NCI-H2196 treated with DMSO at 0.1 percent for 48 hours (cell line): ENCODE data around the gene CCDC33.

Experiments used
- DNase-seq: peaks from one replicate; lab custom pipeline; 2025; ENCODE audit not compliant: unreplicated experiment; lab: John Stamatoyannopoulos, UW

CCDC33 gene

DNA sequence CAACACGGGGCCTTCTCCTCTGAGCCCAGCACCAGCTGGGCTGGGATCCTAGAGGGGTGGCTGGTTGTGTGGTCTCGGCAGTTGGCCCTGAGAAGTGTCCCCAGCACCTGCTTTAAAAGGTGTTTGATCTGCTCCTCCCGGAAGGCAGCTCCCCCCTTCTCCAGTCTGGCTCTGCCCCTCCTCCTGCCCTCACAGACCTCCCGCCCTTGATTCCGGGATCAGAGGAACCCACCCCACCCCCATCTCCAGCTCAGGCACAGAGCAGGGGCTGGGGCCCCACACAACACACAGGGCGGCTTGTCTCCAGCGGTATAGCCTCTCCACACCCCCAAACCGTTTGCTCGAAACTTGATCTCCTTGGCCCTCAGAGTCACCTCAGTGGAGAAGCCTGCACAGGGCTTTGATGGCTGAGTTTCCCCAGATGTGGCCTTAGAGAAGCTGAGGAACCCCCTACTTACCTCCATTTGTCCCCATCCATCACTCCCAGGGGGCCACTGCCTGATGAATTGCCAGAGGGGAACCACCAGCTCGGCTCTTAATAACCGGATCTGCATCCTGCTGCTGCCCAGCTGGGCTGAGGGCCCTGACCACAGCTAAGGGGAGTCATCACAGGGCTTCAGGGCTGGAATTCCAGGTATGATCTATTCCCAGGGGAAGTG lies 27.1 kb upstream of the CCDC33 start:
- DNase-seq, result no peak

DNA sequence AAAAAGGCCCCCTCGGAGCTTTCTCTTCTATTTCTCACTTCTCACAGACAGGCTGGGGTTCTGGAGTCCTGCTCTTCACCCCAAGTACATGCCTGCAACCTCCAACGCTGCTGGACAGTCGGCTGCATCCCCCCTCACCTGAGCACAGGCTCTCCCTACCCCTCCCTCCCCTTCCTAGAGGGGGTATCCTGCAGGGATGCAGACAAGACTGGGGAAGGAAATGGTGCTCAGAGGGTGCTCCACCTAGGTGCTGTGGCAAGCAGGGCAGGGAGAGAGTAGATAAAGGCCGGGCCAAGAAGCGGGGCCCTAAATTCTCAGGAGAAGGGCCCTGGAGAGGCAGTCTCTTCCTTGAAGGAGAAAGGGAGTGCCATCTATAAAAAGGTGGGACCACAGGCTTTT lies 26.6 kb upstream of the CCDC33 start:
- DNase-seq, result no peak

DNA sequence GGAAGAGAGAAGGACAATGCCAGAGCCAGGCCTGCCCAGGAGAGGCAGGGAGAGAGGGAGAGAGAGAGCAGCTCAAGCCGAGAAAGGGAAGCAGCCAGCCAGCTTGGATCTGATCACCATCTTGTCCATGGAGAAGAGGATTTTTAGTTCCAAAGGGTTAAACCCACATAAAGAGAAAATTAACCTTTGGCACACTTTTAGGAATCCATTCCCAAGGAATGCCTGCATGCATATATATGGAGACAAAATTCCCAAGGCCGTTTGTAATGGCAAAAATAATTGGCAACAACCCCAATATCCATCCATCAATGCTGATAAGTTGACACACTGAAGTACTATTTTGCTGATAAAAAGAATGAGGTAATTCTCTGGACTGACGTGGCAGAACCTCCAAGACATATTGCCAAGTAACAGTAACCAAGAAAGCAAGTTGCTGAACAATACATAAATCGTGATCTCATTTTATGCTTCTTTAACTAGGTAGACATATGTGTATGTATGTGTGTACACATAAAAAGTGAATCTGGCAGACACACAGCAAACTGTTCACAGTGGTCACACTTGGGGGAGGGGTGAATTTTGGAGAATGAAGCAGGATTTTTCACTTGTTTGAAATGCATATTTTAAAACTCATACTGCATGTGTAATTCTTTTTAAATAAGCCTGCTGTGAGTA lies 26.0 kb upstream of the CCDC33 start:
- no peak for DNase-seq

DNA sequence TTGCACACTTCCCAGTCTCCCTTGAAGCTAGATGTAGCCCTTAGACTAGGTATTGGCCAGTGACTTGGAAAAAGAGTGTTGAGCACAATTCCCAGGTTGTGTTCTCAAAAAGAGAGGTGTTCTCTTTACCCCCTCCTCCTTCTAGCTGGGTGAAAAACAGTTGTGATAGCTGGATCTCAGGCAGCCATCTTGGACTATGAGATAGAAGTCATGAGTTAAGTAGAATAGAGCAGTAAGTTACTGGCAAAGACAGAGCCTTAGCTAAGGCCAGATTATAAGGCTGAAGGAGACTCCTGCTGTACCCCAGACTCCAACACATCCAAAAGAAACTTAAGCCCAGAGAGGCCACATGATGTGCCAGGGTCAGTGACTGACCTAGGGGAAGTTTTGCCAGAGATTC lies 25.4 kb upstream of the CCDC33 start:
- DNase-seq, result no peak

DNA sequence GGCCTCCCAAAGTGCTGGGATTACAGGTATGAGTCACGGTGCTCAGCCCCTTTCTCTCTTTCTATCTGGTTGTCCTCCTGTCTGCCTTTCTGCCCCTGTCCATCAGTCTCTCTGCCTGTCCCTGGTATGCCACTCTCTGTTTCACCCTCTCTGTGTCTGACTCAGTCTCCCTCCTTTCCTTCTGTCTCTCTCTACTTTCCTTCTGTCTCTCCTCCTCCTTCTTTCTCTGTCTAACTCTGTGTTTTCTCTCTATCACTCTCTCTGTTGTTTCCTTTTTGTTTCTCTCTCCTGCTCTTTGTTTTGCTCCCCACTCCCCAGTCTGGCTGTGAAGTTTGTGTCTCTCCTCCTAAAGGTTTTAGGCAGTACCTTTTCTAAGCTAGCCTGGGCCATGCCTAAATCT lies 24.5 kb upstream of the CCDC33 start:
- DNase-seq, result no peak

DNA sequence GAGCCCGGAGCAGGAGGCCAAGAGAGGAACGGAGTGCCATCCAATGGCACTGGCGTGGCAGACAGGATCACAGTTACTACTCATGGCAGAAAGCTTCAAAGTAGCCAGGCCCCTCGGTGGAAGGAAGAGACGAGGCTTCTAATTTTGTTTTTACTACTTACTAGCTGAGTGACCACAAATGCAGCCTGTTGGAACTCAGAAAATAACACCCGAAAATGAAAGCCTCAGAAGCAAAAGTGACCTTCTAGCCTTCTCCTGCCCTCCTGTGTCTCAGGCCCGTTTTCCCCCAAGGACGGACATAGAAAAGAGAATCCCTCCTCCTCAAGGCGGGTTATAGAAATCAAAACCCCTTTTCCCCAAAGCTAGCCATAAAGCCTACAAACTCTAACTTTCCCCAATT lies 23.6 kb upstream of the CCDC33 start:
- no peak for DNase-seq

DNA sequence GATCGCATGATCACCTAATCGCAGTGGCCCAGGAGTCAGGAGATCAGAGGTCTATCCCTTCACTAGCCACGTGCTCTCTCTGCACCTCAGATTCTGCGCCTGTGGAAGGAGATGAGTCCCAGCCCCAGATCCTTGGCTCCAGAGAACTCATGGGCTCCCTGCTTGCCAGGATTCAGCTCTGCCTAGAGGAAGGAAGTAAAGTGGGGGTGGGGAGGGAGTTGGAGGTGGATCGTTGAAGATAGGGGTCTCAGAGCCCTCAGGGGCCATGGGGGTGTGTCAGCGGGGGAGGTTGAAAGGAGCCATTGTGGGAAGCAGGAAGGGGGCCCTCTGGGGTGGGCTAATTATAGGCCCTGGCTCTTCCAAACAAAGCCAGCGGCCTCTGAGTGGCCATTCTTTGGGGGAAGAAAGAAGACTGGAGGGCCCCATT lies 22.3 kb upstream of the CCDC33 start:
- no peak for DNase-seq

DNA sequence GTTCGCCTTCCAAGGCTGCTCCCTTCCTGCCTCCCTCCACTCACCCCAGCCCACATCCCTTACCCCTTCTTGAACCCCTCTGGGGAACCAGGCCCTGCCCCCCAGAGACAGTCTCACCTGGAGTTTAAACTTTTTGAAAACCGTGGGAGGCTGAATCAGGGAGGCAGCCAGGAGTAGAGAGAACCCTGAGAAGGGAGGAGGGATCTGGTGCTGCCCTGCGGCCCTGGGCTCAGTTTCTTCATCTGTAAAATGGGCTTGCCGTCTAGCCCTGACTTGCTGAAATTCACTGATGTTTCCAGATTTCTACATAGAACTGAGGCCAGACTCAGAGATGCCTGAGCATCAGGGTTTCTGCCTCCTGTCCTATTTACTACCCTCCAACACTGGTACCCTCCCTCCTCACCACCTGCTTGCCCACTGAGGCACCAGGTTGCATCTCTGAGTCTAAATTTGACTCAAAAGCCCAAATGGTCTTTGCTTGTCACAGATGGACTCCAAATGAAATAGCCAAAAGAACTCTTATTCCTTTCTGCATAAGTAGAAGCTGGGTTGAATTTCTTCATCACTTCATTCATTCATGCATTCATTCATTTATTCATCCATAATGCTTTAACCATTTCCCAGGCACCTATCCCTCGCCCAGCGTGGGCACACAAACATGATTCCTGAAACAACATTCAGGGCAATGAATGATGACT lies 21.7 kb upstream of the CCDC33 start:
- no peak for DNase-seq

DNA sequence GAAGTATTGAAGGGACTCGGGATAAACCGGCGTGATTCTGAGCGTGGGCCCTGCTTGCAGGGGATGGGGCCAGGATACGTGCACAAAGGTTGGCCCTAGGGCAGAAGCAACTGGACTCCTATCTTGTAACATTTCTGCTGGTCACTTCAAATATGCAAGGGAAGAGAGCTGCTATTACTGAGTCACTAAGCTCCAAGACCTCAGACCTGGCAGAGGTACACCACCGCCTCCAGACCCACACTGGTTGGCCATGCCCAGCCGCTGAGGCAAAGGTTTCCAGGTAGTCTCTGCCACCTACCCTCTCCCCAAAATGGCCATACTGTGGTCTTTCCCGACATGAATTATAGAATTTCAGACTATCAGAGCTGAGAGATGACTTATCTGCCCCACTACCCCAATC lies 20.2 kb upstream of the CCDC33 start:
- DNase-seq, result no peak

DNA sequence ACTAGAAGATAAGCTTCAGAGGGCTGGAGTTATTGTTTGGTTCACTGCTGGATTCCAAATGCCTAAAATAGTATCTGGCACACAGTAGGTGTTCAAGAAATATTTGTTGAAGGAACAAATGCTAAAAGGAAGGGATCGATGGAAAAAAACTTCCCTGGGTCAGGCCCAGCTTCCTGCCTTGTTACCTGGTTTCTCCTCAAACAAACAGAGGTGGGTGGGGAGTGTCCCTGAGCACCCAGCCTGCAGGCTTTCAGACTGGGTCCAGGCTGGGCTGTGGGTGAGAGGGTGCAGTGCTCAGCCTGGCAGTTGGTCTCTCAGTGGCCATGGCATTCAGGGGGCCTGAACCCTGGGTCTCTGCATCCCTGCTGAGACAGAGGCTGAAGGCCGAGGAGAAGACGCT lies 19.2 kb upstream of the CCDC33 start:
- DNase-seq, result no peak

DNA sequence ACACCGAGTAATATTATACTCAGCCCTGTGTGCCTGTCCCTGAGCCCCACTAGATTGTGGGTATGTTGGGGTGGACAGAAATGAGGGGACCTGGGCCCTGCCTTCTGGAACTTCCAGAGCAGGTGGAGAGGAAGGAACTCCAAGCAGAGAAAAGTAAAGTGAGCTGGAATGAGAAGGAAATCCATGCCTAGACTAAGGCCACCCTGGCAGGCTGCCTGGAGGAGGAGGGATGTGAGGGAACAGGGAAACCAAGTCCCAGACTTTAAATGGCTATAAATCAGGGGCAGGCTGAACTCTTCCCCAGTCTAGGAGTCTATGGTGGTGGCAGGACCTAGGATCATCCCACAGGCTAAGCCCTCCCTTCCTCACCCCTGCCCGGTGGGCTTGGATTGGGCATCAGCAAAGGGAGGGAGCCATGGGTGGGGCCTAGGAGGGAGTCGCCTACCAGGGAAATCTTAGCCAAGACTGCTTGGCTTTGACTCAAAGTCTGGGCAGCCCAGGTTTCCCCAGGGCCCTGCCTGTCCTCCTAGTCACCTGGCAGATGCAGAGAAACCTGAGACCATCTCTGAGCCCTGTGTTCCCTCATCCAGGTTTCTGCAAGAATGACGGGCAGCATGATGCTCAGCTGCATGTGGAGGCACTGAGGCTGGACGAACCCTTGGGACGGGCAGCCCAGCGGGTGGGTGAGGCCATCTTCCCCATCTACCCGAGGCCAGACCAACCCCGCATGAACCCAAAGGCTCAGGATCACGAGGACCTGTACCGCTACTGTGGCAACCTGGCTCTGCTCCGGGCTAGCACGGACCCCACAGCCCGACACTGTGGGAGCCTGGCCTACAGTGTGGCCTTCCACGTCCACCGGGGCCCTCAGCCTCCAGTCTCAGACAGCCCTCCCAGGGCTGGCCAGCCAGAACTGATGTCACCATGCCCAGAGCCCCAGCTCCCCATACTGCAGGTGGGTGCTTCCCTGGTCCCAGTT lies 17.9 kb upstream of the CCDC33 start:
- no peak for DNase-seq

DNA sequence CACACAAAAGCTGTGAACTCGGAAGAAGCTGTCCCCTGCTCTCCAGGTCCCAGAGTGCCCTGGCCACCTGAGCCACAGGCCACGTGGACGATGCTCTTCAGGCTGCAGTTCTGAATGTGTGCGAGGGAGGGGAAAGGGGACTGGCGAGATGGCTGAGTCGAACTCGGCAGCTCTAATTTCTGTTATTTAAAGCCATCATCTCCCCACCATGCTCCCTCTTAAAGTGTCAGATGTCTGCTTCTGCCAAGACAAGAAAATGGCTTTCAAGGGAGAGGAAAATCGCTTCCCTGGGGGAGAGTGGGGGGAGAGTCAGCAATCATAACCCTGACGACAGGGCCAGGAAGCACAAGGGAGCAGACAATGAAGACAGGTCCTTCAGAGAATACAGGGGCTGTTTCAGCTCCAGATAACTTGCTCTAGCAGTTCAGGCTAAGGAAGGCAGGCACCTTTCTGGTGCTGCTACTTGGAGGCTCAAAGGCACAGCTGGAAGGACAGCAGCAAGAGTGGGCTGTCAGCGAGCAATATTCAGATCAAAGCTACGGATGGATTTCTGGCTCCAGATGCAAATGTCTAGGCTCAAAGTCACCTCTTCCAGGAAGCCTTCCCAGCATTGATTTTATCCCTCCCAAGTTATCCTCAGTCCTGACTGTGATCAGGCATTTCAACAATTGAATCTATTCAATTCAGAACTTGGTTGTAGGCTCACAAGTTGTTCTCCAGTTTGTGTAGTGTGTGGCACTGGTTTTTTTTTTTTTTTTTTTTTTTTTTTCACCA lies 15.5 kb upstream of the CCDC33 start:
- DNase-seq, result no peak

DNA sequence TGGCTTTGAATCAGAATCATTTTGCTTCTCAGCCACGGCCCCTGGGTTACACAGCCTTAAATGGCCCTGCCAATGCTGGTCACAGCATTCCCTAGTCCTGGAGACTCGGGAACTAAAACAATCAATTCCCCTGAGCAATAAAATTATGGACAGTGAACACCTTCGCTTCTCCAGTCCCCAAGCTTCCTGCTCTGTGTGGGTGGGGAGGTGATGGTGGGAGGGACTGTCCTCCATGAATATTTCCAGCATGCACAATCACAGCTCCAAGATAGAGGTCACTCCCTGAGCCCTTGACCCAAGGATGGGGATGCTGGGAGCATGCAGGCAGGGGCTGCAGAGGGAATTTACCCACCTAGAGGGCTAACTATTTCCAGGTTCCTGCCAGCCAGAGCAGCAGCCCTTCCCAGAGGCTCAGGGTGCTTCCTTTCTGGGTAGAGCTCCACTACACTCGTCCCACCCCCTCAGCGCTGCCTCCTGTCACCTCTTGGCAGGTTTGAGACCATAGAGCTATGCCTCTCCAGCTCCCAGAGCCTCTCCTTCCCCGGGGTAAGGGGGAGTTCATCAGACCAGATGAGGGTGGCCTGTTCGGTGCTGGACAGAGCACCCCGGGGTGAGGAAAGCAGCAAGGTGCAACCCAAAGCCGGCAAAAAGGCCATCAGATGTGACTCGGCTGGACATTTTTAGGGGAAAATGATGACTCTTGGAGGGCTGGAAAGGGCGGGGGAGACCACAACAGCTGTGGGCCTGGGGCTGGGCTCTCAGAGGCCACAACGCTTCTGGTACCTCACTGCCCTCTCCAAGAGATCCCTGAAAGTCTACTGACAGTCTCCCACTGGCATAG lies 14.5 kb upstream of the CCDC33 start:
- no peak for DNase-seq

DNA sequence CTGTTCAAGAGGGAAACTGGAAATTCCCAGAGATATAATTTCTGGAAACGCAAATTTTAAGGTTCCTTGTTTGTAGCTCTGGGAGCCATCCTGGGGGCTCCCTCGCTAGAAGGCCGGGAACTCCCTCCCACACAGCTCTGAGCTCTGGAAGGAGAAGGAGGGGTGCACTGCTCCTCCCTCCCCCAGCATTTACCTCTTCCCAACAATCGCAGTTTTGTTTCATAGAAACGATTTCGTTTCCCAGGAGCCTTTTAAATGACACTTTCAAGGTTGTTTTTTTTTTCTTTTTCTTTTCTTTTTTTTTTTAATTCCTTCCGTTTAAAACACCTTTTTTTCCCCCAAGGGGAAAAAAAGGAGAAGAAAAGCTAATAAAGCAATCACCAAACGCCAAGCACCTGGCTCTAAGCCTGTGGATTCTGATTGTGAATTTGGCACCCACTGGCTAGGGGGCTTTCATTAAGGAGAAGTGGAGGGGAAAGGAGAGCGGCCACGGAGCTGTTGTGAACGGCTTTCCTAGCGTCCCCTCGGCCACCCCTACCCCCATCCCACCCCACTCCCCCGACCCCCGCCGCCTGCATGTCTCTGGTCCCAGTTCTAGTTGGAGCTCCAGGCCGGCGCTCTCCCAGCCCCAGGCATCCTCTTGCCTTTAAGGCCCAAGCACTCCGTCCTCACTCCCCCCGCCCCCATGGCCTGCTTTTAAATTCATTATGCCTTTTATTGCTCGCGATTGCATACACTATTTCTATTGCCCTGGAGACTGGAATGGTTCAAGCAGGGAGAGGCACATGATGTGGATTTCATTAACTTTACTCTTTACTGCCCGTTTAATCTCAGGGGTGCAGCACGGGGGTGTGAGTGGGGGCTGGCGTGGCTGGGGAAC lies 13.6 kb upstream of the CCDC33 start:
- DNase-seq, result no peak

DNA sequence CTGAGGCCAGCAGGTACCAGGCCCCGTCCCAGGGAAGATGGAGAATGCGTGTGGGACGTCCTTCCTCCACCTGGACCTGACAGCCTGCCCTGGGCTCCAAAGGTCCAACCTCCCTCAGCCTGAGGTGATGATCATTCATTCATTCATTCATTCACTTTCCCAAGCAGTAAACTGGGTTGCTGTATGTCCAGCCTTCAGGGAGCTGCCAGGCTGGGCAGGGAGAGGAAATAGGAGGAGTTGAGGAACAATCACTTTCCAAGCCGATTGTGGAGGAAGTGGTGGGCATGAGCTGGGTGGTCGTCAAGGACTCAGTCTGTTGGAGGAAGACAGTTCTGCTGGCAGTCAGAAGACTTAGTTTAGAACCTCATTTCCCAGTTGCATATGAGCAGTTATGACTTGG lies 10.2 kb upstream of the CCDC33 start:
- DNase-seq, result no peak

DNA sequence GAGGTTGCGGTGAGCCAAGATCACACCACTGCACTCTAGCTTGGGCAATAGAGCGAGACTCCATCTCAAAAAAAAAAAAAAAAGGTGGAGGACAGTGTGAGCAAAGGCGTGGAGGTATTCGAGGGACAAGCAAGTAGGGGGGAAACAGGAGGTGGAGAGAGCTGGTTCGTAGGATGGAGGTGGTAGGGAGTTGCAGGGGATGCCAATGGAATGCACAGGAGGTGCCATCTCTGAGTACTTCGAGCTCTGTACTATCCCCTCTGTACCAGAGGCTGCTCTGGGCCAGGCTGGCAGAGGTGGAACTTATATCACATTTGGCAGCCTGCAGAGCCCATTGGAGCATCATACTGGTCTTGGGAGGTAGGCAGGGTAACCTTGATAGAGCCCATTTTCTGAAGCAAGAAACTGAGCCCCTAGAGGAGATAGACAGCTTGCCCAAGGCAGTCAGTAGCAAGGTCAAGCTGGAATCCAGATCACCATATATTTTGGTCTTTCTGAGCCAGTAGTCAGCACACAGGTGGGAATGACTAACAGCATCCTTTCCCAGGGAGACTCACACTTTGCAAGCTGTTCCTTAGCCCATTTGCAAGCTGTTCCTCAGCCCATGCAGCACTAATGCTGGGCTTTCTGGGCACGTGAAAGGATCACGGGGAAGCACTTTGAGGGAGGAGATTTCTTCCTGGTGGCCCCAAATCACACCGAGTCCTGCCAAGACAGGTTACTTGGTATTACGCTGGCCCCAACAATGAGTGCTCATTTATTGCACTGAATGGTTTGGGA lies 9.2 kb upstream of the CCDC33 start:
- no peak for DNase-seq

DNA sequence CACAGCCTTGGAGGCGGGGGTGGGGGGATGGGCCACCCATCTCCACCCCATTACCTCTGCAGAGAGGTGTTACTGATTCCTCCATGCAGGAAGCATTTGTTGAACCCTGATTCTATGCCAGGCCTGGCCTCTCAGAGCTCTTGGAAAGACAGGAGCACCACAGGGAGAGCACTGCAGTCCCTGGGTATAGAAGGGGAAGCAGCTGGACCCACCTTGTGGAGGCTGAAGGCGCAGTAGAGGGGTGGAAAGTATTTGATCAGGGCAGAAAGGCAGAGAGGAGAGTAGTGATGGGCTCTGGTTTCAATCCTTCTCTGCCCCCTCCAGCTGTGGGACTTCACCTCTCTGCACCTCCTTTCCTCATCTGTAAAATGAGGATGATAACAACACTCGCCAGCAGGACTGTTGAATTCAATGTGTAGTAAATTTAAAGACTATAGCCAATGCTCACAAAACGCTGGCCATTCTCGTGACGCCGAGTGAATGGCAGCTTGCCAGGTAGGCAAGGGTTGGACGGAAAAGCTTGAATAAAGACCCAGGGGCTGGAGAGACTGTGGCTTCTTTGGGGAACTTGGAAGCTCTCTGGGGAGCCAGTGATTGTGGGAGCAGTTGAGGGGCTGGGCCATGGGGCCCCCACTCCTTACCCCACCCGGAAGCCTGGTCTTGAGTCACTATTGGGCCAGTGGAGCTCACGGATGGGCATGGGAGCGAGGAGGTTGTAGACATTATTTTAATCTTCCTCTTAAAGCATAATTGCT lies 8.0 kb upstream of the CCDC33 start:
- no peak for DNase-seq
